Measurements from ENCODE around the gene CACYBP.
"Not testable (repeated sequence)": the region's sequence is repeated elsewhere in the genome, so short reads cannot be mapped to it uniquely, and the experiment has no call there.

CACYBP gene

GRCh38 chr1:175042650-175043049, 42.9 kb downstream of the CACYBP start:
- Histone ChIP-seq H3K4me3 (ENCODE audit: insufficient read depth, low read length, poor library complexity, severe bottlenecking) (no peak overlapping the region), H3K27ac (ENCODE audit: low read depth, low read length) (no peak overlapping the region), H4K20me1 (ENCODE audit: low read depth, low read length) (no peaks in the 10 kb centered on the region), H2AFZ (ENCODE audit: low read depth, low read length, severe bottlenecking) (no peak overlapping the region), H3K9me2 (replicated peaks; ENCODE audit: insufficient read depth, low read length) (no peaks in the 10 kb centered on the region), H3F3A (ENCODE audit: insufficient read depth) (no peaks in the 10 kb centered on the region), H3K9me3 (ENCODE audit: insufficient read depth, low read length) (no peaks in the 10 kb centered on the region), H3K9ac (ENCODE audit: low read length) (no peak overlapping the region), H3K36me3 (ENCODE audit: low read length) (no peaks in the 10 kb centered on the region), H3K4me2 (ENCODE audit: low read depth, low read length, poor library complexity, severe bottlenecking) (no peak overlapping the region), H3K27me3 (ENCODE audit: low read length) (no peaks in the 10 kb centered on the region), H3K79me2 (ENCODE audit: insufficient read depth, low read length) (no peaks in the 10 kb centered on the region)
- TF ChIP-seq EZH2phosphoT487 (conservative IDR thresholded peaks at IDR 0.05; ENCODE audit: low read length) (no peak), CTCF (IDR thresholded peaks at IDR 0.05; ENCODE audit: insufficient read depth, low read length, poor library complexity, severe bottlenecking) (no peak)

- no peak overlapping the region for H3K27ac ChIP-seq (ENCODE audit: low read depth, low read length)
- no peak for TF ChIP-seq EZH2phosphoT487 (conservative IDR thresholded peaks at IDR 0.05; ENCODE audit: low read length)
- no peak for TF ChIP-seq CTCF (IDR thresholded peaks at IDR 0.05; ENCODE audit: insufficient read depth, low read length, poor library complexity, severe bottlenecking)
- H2AFZ ChIP-seq (ENCODE audit: low read depth, low read length, severe bottlenecking) = no peak overlapping the region
These were observed 44.1 kb downstream of the CACYBP start for GRCh38 chr1:175043824-175044223.

GRCh38 chr1:175044591-175044990, 44.8 kb downstream of the CACYBP start:
- H3K9ac ChIP-seq (ENCODE audit: low read length); H3K9me2 ChIP-seq (replicated peaks; ENCODE audit: insufficient read depth, low read length); H3K27me3 ChIP-seq (ENCODE audit: low read length); H4K20me1 ChIP-seq (ENCODE audit: low read depth, low read length); H3K36me3 ChIP-seq (ENCODE audit: low read length); H3K4me3 ChIP-seq (ENCODE audit: insufficient read depth, low read length, poor library complexity, severe bottlenecking); H2AFZ ChIP-seq (ENCODE audit: low read depth, low read length, severe bottlenecking); H3K79me2 ChIP-seq (ENCODE audit: insufficient read depth, low read length); H3K27ac ChIP-seq (ENCODE audit: low read depth, low read length); H3K4me2 ChIP-seq (ENCODE audit: low read depth, low read length, poor library complexity, severe bottlenecking); H3F3A ChIP-seq (ENCODE audit: insufficient read depth); H3K9me3 ChIP-seq (ENCODE audit: insufficient read depth, low read length): not testable (repeated sequence)

More at GRCh38 chr1:175043824-175044223, 44.1 kb downstream of the CACYBP start:
- Histone ChIP-seq H3K36me3 (ENCODE audit: low read length) (no peaks in the 10 kb centered on the region), H3K9me2 (replicated peaks; ENCODE audit: insufficient read depth, low read length) (no peaks in the 10 kb centered on the region), H3K9ac (ENCODE audit: low read length) (no peak overlapping the region), H3K27me3 (ENCODE audit: low read length) (no peaks in the 10 kb centered on the region), H3K4me2 (ENCODE audit: low read depth, low read length, poor library complexity, severe bottlenecking) (no peak overlapping the region), H3K79me2 (ENCODE audit: insufficient read depth, low read length) (no peaks in the 10 kb centered on the region), H3K9me3 (ENCODE audit: insufficient read depth, low read length) (no peaks in the 10 kb centered on the region), H4K20me1 (ENCODE audit: low read depth, low read length) (no peaks in the 10 kb centered on the region), H3F3A (ENCODE audit: insufficient read depth) (no peaks in the 10 kb centered on the region), H3K4me3 (ENCODE audit: insufficient read depth, low read length, poor library complexity, severe bottlenecking) (no peak overlapping the region)

- no peaks in the 10 kb centered on the region for H3F3A ChIP-seq (ENCODE audit: insufficient read depth)
- H3K9ac ChIP-seq (ENCODE audit: low read length) = no peak overlapping the region
- H3K27me3 ChIP-seq (ENCODE audit: low read length) = no peaks in the 10 kb centered on the region
- H3K9me3 ChIP-seq (ENCODE audit: insufficient read depth, low read length) = no peaks in the 10 kb centered on the region
- no peak for TF ChIP-seq EZH2phosphoT487 (conservative IDR thresholded peaks at IDR 0.05; ENCODE audit: low read length)
- TF ChIP-seq CTCF (IDR thresholded peaks at IDR 0.05; ENCODE audit: insufficient read depth, low read length, poor library complexity, severe bottlenecking) = no peak
- H3K4me3 ChIP-seq (ENCODE audit: insufficient read depth, low read length, poor library complexity, severe bottlenecking) = no peak overlapping the region
- H2AFZ ChIP-seq (ENCODE audit: low read depth, low read length, severe bottlenecking) = no peak overlapping the region
- no peaks in the 10 kb centered on the region for H4K20me1 ChIP-seq (ENCODE audit: low read depth, low read length)
- H3K9me2 ChIP-seq (replicated peaks; ENCODE audit: insufficient read depth, low read length) = no peaks in the 10 kb centered on the region
- H3K4me2 ChIP-seq (ENCODE audit: low read depth, low read length, poor library complexity, severe bottlenecking) = no peak overlapping the region
- H3K79me2 ChIP-seq (ENCODE audit: insufficient read depth, low read length) = no peaks in the 10 kb centered on the region
- no peak overlapping the region for H3K27ac ChIP-seq (ENCODE audit: low read depth, low read length)
- no peaks in the 10 kb centered on the region for H3K36me3 ChIP-seq (ENCODE audit: low read length)
These were observed 45.4 kb downstream of the CACYBP start for GRCh38 chr1:175045097-175045496.
